Spinal cord (tissue), 10 donors: ENCODE data around the gene ARL6IP1. TPM values are rescaled to one million over a fixed set of nuclear protein-coding genes. Genes with fewer than 3 reads are reported as not detected.
"Not testable (repeated sequence)": the region's sequence is repeated elsewhere in the genome, so short reads cannot be mapped to it uniquely, and the experiment has no call there.

ENCODE experiments used
- DNase-seq, 6 donors: peaks; one replicate each; pipeline versions ENCODE4 v3.0.0 to v3.0.0-alpha.2; 2013 to 2015; ENCODE audit warnings: low spot score in 6 of 6, low read depth in 4 of 6
- H3K27ac ChIP-seq: one replicate; pipeline ENCODE4 v1.5.1; 2013; ENCODE audit warnings: low read depth, low read length, control low read depth
- H3K27me3 ChIP-seq: one replicate; pipeline ENCODE4 v1.6.1; 2013; ENCODE audit warnings: low read length; ENCODE audit not compliant: control insufficient read depth, insufficient read depth
- H3K36me3 ChIP-seq: one replicate; pipeline ENCODE4 v1.6.1; 2013; ENCODE audit warnings: low read length; ENCODE audit not compliant: control insufficient read depth, insufficient read depth
- H3K4me1 ChIP-seq: one replicate; pipeline ENCODE4 v1.6.1; 2013; ENCODE audit warnings: low read length; ENCODE audit not compliant: control insufficient read depth, insufficient read depth
- H3K4me3 ChIP-seq: one replicate; pipeline ENCODE4 v1.5.1; 2013; ENCODE audit warnings: low read depth, low read length, control low read depth
- H3K9me3 ChIP-seq: one replicate; pipeline ENCODE4 v1.6.1; 2013; ENCODE audit warnings: low read length; ENCODE audit not compliant: control insufficient read depth, insufficient read depth
- WGBS: methylation state at CpG from one replicate; pipeline ENCODE4 v1.1.5; 2013; ENCODE audit warnings: missing lambda C conversion rate; ENCODE audit not compliant: insufficient coverage; 5-methylcytosine and 5-hydroxymethylcytosine counted together
- polyA plus RNA-seq, 2 donors: library from polyadenylated mRNA; unstranded; fragments of 120-200 nt; gene quantifications; one replicate each; pipeline ENCODE4 v1.2.1, GENCODE V29; 2013; ENCODE audit not compliant: insufficient read length in 2 of 2
- total RNA-seq, 2 donors: library from RNA; depleted of rRNA in 1 of 2; stranded (reverse); fragments of 120-200 nt in 1 of 2; fragments of >200 nt in 1 of 2; gene quantifications; one replicate each; pipeline versions ENCODE4 v1.2.3 to v1.2.4, GENCODE V29; 2013 to 2014
- donor health status: healthy.

The ARL6IP1 gene
- total and polyA plus RNA-seq, 4 donors = 229 to 481 (median 396) TPM

DNA sequence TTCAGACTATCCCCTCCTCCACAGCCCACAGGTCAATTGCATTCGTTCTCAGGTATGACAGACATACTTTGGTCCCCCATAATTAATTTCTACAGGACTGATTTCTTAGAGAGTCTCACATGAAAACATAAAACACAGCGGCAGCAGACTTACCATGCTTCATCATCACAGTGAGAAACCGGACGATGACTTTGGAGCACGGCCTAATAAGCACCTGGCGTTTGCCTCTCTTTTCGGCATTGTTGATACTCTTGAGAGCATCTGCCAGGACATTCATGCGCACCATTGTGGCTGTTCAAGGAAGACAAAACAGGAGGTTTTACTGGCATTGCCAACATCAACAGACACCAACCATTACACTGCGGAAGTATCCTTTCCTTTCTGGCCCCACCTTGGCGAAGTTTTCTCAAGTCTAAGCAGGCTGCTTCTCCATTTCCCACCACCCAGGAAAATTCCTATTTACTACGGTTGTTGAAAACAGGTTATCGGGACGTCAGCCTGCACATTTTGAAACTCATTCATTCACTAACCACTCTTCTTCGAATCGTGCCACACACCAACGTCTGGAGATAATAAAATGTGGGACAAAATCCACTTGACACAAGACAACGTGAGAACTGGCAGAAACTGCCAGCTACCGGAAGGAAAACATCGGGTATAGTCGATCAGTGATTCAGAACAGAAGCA, 12.4 kb downstream of the ARL6IP1 start:
- Histone ChIP-seq H3K4me1 (peaks cover 29% of the 10 kb centered on the region), H3K27me3 (no peaks in the 10 kb centered on the region), H3K4me3 (peak overlapping the region; percentile 70), H3K36me3 (peaks cover 38% of the 10 kb centered on the region), H3K9me3 (no peaks in the 10 kb centered on the region), H3K27ac (no peak overlapping the region)
- 16% methylated on average over 15 of the region's 20 CpGs for WGBS
- DNase-seq = no peak

DNA sequence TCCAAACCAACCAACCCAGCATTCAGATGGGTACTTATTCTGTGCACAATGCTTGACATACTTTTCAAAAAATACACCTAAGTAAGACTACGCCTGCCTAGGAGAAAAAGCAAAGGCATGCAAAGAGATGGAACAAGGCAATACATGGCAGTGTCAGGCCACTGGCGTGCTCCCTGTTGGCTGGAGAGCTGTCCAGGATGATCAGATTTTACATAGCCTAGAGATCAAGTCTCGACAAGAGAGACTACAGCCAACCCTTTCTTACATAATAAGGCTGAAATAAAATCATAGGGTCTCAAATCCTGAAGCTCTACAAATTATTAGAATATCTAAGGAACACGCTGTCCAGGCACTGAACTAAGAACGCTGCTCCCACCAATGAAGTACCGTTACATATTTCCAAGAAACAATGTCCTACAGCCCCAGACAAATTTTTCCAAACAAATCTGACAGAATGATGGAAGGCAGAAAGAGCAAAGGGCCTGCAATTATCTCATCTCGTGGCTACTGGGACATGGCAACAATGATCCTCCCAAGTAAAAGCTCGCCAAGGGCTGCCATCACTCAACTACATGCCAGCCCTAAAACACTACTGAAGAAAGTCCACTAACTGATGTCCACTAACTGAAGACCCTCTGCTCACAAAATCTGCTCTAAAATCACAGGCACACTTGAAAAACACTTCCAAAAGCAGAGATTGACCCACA, 16.3 kb downstream of the ARL6IP1 start:
- 65% methylated on average over 7 of the region's 8 CpGs for WGBS
- Histone ChIP-seq H3K27me3 (no peaks in the 10 kb centered on the region), H3K27ac (no peak overlapping the region), H3K4me1 (peaks cover 22% of the 10 kb centered on the region), H3K4me3 (no peak overlapping the region), H3K36me3 (peaks cover 35% of the 10 kb centered on the region), H3K9me3 (no peaks in the 10 kb centered on the region)
- no peak for DNase-seq

DNA sequence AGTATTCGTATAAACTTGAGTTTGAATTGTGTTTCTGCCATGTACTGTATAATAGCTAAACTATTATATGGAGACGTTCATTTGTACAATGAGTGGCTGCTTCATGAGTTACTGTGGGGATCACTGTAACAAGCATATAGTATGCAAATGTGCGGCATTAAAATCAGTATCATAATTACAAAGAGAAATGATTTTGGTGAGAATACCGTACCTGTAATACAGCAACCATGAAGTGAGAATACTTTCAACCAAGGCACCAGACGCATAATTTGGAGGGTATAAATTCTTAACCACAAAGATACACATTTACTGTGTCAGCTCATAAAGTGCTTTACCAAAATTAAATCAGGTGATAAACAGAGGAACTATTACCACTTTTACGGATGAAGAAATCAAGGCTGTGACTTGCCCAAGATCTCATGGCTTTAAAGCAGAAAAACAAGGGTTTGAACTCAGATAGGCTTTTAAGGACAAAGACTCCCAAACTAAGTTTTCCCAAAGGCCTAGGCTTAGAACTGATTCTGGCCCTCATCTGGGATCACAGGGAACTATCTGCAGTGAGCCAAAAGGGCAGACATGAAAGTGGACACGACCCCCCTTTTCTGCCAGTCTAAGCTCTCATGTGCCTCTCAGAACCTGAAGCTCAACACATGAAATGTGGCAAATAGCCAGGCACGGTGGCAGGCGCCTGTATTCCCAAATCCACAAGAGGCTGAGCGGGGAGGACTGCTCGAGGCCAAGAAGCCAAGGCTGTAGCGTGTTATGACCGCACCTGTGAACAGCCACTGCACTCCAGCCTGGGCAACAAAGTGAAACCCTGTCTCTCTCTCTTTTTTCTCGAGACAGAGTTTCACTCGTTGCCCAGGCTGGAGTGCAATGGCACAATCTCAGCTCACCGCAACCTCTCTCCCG, 17.7 kb downstream of the ARL6IP1 start:
- DNase-seq = no peak
- Histone ChIP-seq H3K9me3 (no peaks in the 10 kb centered on the region), H3K4me3 (no peak overlapping the region), H3K27me3 (no peaks in the 10 kb centered on the region), H3K4me1 (peaks cover 19% of the 10 kb centered on the region), H3K36me3 (peaks cover 35% of the 10 kb centered on the region), H3K27ac (no peak overlapping the region)
- WGBS = 92% methylated on average over 12 of the region's 17 CpGs

DNA sequence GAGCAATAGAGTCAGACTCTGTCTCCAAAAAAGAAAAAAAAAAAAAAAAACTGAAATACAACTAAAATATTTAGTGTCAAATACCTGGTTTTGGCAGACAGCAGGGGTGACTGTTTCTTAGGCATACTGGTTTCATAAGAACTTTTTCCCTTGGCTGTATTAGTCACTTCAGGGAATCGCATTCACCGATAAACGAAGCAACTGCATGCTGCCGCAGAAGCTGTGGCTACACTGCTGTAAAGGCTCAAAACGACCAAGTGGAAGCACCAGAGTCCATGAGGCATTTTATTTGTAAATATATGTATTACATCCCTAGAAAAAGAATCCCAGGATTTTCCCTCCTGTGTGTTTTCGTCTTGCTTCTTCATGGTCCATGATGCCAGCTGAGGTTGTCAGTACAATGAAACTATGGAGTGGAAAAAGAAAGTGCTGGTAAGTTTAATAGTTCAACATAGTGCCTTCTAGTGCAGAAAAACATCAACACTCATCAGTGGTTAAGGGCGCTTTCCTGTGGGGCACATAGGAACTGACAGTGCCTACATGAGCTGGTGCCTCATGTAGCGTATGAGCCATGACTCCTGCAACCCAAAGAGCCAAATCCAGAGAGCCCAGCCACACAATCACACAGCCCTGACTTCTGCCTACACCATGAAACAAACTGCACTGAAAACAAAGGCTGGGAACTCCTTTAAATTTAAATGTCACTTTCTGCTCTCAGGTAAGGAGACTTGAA, 18.5 kb downstream of the ARL6IP1 start:
- WGBS = 100% methylated on average over 2 of the region's 8 CpGs
- peaks cover 31% of the 10 kb centered on the region for H3K36me3 ChIP-seq
- no peak overlapping the region for H3K27ac ChIP-seq

DNA sequence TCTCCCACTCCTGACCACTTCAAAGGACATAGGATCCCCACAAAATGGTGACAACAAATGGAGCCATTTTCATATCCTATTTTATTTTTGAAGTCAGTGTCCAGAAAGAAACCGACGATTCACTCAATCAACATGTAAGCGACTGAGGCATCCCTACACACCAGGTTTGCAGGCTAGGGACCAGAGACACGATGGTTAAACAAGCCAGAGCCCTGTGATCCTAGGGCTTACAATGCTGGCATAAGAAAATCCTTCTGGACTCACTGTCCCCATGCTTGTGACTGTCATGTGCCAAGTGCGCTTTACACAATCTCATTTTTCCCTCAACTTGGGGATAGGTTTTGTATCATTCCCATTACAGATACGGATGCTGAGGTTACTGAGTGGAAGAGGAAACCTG, 20.1 kb downstream of the ARL6IP1 start:
- H3K36me3 ChIP-seq = peaks cover 21% of the 10 kb centered on the region

More for the DNA sequence above, 18.5 kb downstream of the ARL6IP1 start:
- H3K9me3 ChIP-seq = no peaks in the 10 kb centered on the region
- no peak for DNase-seq
- H3K4me1 ChIP-seq = peaks cover 15% of the 10 kb centered on the region
- no peaks in the 10 kb centered on the region for H3K27me3 ChIP-seq
- no peak overlapping the region for H3K4me3 ChIP-seq

DNA sequence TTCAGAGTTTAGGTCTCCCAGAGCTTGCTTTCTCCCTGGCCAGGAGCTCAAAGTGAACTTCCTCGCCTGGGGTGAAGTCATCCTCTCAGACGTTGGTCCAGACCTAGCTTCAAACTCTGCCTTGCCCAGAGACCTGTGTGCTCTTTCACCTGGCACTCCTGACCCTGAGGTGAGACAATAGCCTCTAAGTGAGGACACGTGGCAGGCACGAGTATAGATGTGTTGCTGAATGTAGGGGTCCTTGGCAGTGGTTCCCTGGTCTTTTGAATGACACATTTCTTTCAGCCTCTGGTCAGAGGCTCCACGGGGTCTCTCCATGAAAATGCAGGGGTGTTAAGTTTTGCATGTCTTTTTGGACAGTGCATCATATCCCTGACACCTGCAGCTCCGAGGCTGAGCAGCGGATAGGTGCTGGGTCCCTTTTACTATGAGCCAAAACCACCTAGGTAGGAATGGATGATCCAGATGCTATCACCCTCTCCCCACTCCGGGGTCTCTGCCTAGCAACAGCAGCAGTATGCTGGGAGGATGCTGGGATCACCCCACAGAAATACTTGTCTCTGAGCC, 20.8 kb downstream of the ARL6IP1 start:
- H3K27ac ChIP-seq = not testable (repeated sequence)

More for the DNA sequence above, 20.1 kb downstream of the ARL6IP1 start:
- no CpG with 5 or more reads among the region's 6 CpGs for WGBS
- not testable (repeated sequence) for DNase-seq, H3K4me1 ChIP-seq, H3K4me3 ChIP-seq, H3K9me3 ChIP-seq, H3K27ac ChIP-seq, H3K27me3 ChIP-seq

DNA sequence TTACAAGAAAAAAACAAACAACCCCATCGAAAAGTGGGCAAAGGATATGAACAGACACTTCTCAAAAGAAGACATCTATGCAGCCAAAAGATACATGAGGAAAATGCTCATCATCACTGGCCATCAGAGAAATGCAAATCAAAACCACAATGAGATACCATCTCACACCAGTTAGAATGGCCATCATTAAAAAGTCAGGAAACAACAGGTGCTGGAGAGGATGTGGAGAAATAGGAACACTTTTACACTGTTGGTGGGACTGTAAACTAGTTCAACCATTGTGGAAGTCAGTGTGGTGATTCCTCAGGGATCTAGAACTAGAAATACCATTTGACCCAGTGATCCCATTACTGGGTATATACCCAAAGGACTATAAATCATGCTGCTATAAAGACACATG, 23.7 kb downstream of the ARL6IP1 start:
- not testable (repeated sequence) for H3K27ac ChIP-seq, H3K9me3 ChIP-seq, H3K36me3 ChIP-seq, H3K4me1 ChIP-seq, H3K27me3 ChIP-seq, DNase-seq, H3K4me3 ChIP-seq
- no CpG with 5 or more reads among the region's 1 CpG for WGBS

More for the DNA sequence above, 20.8 kb downstream of the ARL6IP1 start:
- peaks cover 17% of the 10 kb centered on the region for H3K36me3 ChIP-seq
- H3K4me1 ChIP-seq, H3K9me3 ChIP-seq, H3K27me3 ChIP-seq, DNase-seq, H3K4me3 ChIP-seq: not testable (repeated sequence)
- WGBS = 67% methylated on average over 5 of the region's 8 CpGs

- not testable (repeated sequence) for H3K4me3 ChIP-seq, DNase-seq, H3K4me1 ChIP-seq, H3K36me3 ChIP-seq, H3K27ac ChIP-seq, H3K9me3 ChIP-seq, H3K27me3 ChIP-seq
- 56% methylated on average over 1 of the region's 5 CpGs for WGBS
These were observed 25.0 kb downstream of the ARL6IP1 start for GRCh38 chr16:18776334-18776733.

- H3K27me3 ChIP-seq, H3K27ac ChIP-seq, H3K4me1 ChIP-seq, H3K36me3 ChIP-seq, DNase-seq, H3K9me3 ChIP-seq, H3K4me3 ChIP-seq: not testable (repeated sequence)
- WGBS = 89% methylated on average over 3 of the region's 4 CpGs
These were observed 26.7 kb downstream of the ARL6IP1 start for GRCh38 chr16:18774651-18775050.
